Ovary (tissue), 9 donors: Measurements from ENCODE around the gene UNC45B. TPM values are rescaled to one million over a fixed set of nuclear protein-coding genes. Genes with fewer than 3 reads are reported as not detected.

Experiments used
- DNase-seq, 5 donors: peaks; one replicate each; pipeline ENCODE4 v3.0.0-alpha.2; 2019 to 2020
- H3K27ac ChIP-seq, 2 donors: fragments of 200-600 bp; one replicate each; pipeline versions ENCODE4 v1.5.1 to v1.8.0; 2019 to 2022
- H3K27me3 ChIP-seq: fragments of 200-600 bp; one replicate; pipeline ENCODE4 v1.8.0; 2022
- H3K36me3 ChIP-seq: fragments of 200-600 bp; sonication (generic); one replicate; pipeline ENCODE4 v1.5.1; 2019
- H3K4me1 ChIP-seq: one replicate; pipeline ENCODE4 v1.8.1; 2013; ENCODE audit warnings: mild to moderate bottlenecking, moderate library complexity; ENCODE audit not compliant: insufficient read depth
- H3K4me3 ChIP-seq: fragments of 200-600 bp; sonication (generic); one replicate; pipeline ENCODE4 v1.5.1; 2017
- H3K9me3 ChIP-seq, 2 donors: fragments of 200-600 bp in 1 of 2; sonication (generic) in 1 of 2; one replicate each; pipeline versions ENCODE4 v1.5.1 to v1.8.1; 2013 to 2019; ENCODE audit warnings: mild to moderate bottlenecking in 1 of 2, moderate library complexity in 1 of 2
- EP300 ChIP-seq: sonication (generic); formaldehyde crosslinking; IDR thresholded peaks from one replicate; pipeline ENCODE4 v1.6.1; 2017; ENCODE audit warnings: antibody characterized with exemption
- POLR2A ChIP-seq: fragments of 450-650 bp; IDR thresholded peaks from one replicate; pipeline ENCODE4 v1.6.1; 2017; ENCODE audit warnings: antibody characterized with exemption, mild to moderate bottlenecking, moderate library complexity
- WGBS, 3 donors: extraction: QIAGEN DNeasy Blood & Tissue Kit in 1 of 3; methylation state at CpG; one replicate each; pipeline versions ENCODE4 v1.1.5 to v1.1.7; 2013 to 2017; 5-methylcytosine and 5-hydroxymethylcytosine counted together
- intact Hi-C, 4 donors: fragments of 100-400 bp; cut with DNase I; formaldehyde crosslinking; loops; one replicate each; pipeline versions ENCODE4 v1.11.0 to v1.15.1; 2022 to 2023
- polyA plus RNA-seq, 2 donors: library from polyadenylated mRNA; stranded (reverse); fragments of 200-250 nt in 1 of 2; fragments of 350-450 nt in 1 of 2; fragmentation: Illumina TruSeq in 1 of 2; extraction: RNeasy Lipid Tissue Mini Kit (QIAGEN cat#74804) in 1 of 2; gene quantifications; one replicate each; pipeline ENCODE4 v1.2.3, GENCODE V29; 2013 to 2014
- total RNA-seq, 7 donors: library from RNA; depleted of rRNA in 2 of 7; stranded (reverse); fragments of >200 nt in 2 of 7; fragmentation: NEBNext Ultra II Directional in 3 of 7; extraction: Animal tissue kit (Norgen Biotek cat#: 25700) in 3 of 7; gene quantifications; one replicate each; pipeline versions ENCODE4 v1.1.0 to v1.2.4, GENCODE V29; 2016 to 2023
- TF ChIP-seq, protein P1 (sequence below), 3 donors: fragments of 450-650 bp in 2 of 3; fragments of 200-600 bp in 1 of 3; IDR thresholded peaks; one replicate each; pipeline versions ENCODE4 v1.5.1 to v1.8.0; 2016 to 2022; ENCODE audit warnings: antibody characterized with exemption in 3 of 3, mild to moderate bottlenecking in 1 of 3
- donor health status: DM: no; HTN: no; CAD: no; lungs with moderate emphysema.
- donor health status: DM: no; HTN: no; CAD: no.
- donor health status: Bipolar disorder and iron deficiency.
- donor health status: DM: yes; HTN: yes; CAD: no.
- donor health status: DM: no; HTN: no; CAD: no.
- donor health status: DM: yes; HTN: yes; CAD: no.

The UNC45B gene
- total and polyA plus RNA-seq, 9 donors, result 0.05 to 0.10 (median 0.05) TPM; not detected in 4

DNA sequence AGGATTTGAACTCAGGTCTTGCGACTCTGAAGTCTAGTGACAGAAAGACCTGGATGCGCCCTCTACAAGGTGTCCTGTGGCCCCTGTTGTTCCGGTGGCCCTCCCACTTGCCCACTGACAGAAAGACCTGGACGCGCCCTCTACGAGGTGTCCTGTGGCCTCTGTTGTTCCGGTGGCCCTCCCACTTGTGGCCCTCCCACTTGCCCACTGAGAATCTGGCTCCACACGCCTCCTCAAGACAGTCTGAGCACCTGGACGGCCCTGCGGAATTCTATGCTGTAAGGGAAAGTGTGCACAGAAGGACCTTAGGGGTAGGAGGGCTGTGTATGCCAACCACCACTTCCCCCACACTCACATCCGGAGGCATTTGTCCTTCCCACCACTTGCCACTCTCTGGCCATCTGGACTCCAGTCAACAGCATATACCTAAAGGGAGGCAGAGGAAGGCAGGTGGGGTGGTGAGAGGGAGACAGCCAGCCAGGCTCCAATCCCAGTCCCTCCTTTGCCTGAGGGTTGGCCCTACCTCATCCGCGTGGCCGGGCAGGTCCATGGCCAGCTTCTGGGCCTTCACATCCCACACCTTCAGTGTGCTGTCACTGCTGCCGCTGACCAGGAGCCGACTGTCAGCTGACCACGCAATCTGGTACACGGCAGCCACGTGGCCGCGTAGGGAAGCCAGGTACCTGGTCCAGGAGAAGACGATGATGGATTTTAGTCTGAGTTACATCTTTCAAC lies 14.6 kb upstream of the UNC45B start:
- intact Hi-C loops, result no loop called here
- no peak for TF ChIP-seq POLR2A
- TF ChIP-seq EP300, result no peak
- TF ChIP-seq, protein P1, sequence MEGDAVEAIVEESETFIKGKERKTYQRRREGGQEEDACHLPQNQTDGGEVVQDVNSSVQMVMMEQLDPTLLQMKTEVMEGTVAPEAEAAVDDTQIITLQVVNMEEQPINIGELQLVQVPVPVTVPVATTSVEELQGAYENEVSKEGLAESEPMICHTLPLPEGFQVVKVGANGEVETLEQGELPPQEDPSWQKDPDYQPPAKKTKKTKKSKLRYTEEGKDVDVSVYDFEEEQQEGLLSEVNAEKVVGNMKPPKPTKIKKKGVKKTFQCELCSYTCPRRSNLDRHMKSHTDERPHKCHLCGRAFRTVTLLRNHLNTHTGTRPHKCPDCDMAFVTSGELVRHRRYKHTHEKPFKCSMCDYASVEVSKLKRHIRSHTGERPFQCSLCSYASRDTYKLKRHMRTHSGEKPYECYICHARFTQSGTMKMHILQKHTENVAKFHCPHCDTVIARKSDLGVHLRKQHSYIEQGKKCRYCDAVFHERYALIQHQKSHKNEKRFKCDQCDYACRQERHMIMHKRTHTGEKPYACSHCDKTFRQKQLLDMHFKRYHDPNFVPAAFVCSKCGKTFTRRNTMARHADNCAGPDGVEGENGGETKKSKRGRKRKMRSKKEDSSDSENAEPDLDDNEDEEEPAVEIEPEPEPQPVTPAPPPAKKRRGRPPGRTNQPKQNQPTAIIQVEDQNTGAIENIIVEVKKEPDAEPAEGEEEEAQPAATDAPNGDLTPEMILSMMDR (IDR thresholded peaks at IDR 0.05), result no peak
- Histone ChIP-seq H3K9me3 (no peaks in the 10 kb centered on the region), H3K36me3 (no peaks in the 10 kb centered on the region), H3K4me3 (no peak overlapping the region), H3K4me1 (no peaks in the 10 kb centered on the region), H3K27me3 (no peaks in the 10 kb centered on the region), H3K27ac (no peak overlapping the region)
- no peak for DNase-seq
- WGBS, 3 donors, result 89 to 95% (median 89%) methylated on average over 22 of the region's 22 CpGs

- Histone ChIP-seq H3K9me3 (no peaks in the 10 kb centered on the region), H3K4me3 (no peak overlapping the region), H3K27me3 (no peaks in the 10 kb centered on the region), H3K36me3 (no peaks in the 10 kb centered on the region), H3K27ac (no peak overlapping the region), H3K4me1 (no peaks in the 10 kb centered on the region)
- intact Hi-C loops, result no loop called here
- 80 to 87% (median 86%) methylated on average over 6 of the region's 6 CpGs for WGBS, 3 donors
- TF ChIP-seq, protein P1 (IDR thresholded peaks at IDR 0.05), result no peak
- TF ChIP-seq EP300 (no peak), POLR2A (no peak)
- no peak for DNase-seq
Measured at GRCh38 chr17:35135322-35135721, 12.3 kb upstream of the UNC45B start.

DNA sequence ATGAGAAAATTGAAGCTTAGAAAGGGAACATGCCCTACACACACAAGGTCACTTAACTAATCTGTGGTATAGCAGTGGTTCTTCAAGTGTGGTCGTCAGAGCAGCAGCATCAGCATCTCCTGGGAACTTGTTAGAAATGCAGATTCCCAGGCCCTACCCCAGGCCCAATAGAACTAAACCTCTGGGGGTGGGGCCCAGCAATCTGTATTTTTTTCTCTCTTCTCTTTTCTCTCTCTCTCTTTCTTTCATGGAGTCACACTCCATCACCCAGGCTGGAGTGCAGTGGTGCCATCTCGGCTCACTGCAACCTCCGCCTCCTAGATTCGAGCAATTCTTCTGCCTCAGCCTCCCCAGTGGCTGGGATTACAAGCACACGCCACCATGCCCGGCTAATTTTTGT lies 9.4 kb upstream of the UNC45B start:
- 91 to 94% (median 92%) methylated on average over 6 of the region's 6 CpGs for whole genome bisulfite sequencing, 3 donors
- peaks cover 7% of the 10 kb centered on the region for H3K4me1 ChIP-seq
- TF ChIP-seq EP300 (no peak), POLR2A (no peak)
- TF ChIP-seq, protein P1 (IDR thresholded peaks at IDR 0.05), result no peak
- no peaks in the 10 kb centered on the region for H3K36me3 ChIP-seq
- H3K27me3 ChIP-seq, result no peaks in the 10 kb centered on the region
- no peaks in the 10 kb centered on the region for H3K9me3 ChIP-seq
- H3K4me3 ChIP-seq, result no peak overlapping the region
- intact Hi-C loops, result no loop called here
- no peak overlapping the region for H3K27ac ChIP-seq
- DNase-seq, result no peak

- intact Hi-C loops, result no loop called here
- Histone ChIP-seq H3K27ac (no peak within 1 kb of the TSS), H3K4me3 (peak within 1 kb of the TSS; percentile 88), H3K4me1 (peaks cover 7% of the 10 kb centered on the region), H3K9me3 (no peaks in the 10 kb centered on the region), H3K27me3 (no peaks in the 10 kb centered on the region), H3K36me3 (no peaks in the 10 kb centered on the region)
- 0 to 1% (median 1%) methylated on average over 50 to 65 of the region's 65 CpGs for WGBS, 3 donors
- peak; percentile 70 to 88 (median 79) for DNase-seq
- TF ChIP-seq, protein P1 (IDR thresholded peaks at IDR 0.05), result peak; percentile 79 to 97 (median 84)
- TF ChIP-seq EP300, result no peak
Measured at GRCh38 chr17:35141681-35142466, 5.7 kb upstream of the UNC45B start, which contains the start of gene NLE1. Gene NLE1, minus strand, starts transcription at chr17:35142303. Its CDS starts 28 bp downstream, at chr17:35142275.
